GM12892 (cell line): ENCODE measurements around the gene ARHGAP15.

Source experiments
- POLR2A ChIP-seq: IDR thresholded peaks from 2 replicates; pipeline ENCODE4 v1.6.1; 2011; ENCODE audit warnings: low read depth, low read length, control low read depth
- POLR2AphosphoS5 ChIP-seq: IDR thresholded peaks from 2 replicates; pipeline ENCODE4 v1.6.1; 2011; ENCODE audit warnings: low read depth, low read length, control low read depth
- TAF1 ChIP-seq: IDR thresholded peaks from 2 replicates; pipeline ENCODE4 v1.6.1; 2011; ENCODE audit warnings: low read depth, mild to moderate bottlenecking, control low read depth, low read length, borderline replicate concordance

DNA sequence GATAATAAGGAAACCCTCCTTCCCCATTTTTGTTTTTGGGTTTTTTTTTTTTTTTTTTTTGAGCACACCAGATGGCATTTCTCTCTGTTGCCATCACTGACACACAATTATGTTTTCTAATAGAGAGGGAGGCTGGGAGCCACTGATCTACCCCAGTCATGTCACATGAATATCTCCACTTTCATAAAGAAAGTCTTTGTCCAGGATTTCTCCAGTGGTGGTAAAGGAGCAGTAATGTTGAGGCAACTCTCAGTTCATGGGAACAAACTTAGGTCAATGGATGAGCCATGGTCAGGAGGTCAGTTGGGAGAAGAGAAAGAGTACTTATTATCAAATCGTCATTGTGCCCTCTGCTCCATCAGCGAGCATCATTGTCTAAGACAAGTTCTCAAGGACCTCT, 603.7 kb downstream of the ARHGAP15 start:
- TF ChIP-seq POLR2A (no peak), POLR2AphosphoS5 (no peak), TAF1 (no peak)
